Prostate gland (tissue), 2 donors: ENCODE data around the gene MKLN1.

Experiments used
- CTCF ChIP-seq, 4 experiments: fragments of 200-600 bp in 2 of 4; fragments of 450-650 bp in 2 of 4; sonication (generic) in 2 of 4; IDR thresholded peaks; 1 replicate in 3 of 4; 2 replicates in 1 of 4; pipeline ENCODE4 v1.5.1; 2016 to 2019; ENCODE audit warnings: antibody characterized with exemption in 4 of 4, mild to moderate bottlenecking in 2 of 4, moderate library complexity in 2 of 4
- POLR2A ChIP-seq: fragments of 450-650 bp; IDR thresholded peaks from one replicate; pipeline ENCODE4 v1.6.1; 2016; ENCODE audit warnings: antibody characterized with exemption, mild to moderate bottlenecking
- POLR2AphosphoS5 ChIP-seq: sonication (generic); formaldehyde crosslinking; IDR thresholded peaks from one replicate; pipeline ENCODE4 v1.6.1; 2017; ENCODE audit warnings: antibody characterized with exemption

GRCh38 chr7:131326576-131326975, 1.1 kb upstream of the MKLN1 start:
- no peak for TF ChIP-seq POLR2AphosphoS5
- no peak for TF ChIP-seq CTCF (IDR thresholded peaks at IDR 0.05)
- no peak for TF ChIP-seq POLR2A
